HG02870 (cell line): ENCODE results near the gene REEP2.
"Not testable (repeated sequence)": the region's sequence is repeated elsewhere in the genome, so short reads cannot be mapped to it uniquely, and the experiment has no call there.

Experiments used
- ATAC-seq: cut with Tn5 transposase; IDR thresholded peaks from one replicate; pipeline ENCODE4 v1.9.1; 2021; ENCODE audit warnings: mild to moderate bottlenecking, moderate library complexity; ENCODE audit not compliant: unreplicated experiment

REEP2 gene

GRCh38 chr5:138466125-138466899 is 27.5 kb downstream of the REEP2 start:
- ATAC-seq, result no peak

DNA sequence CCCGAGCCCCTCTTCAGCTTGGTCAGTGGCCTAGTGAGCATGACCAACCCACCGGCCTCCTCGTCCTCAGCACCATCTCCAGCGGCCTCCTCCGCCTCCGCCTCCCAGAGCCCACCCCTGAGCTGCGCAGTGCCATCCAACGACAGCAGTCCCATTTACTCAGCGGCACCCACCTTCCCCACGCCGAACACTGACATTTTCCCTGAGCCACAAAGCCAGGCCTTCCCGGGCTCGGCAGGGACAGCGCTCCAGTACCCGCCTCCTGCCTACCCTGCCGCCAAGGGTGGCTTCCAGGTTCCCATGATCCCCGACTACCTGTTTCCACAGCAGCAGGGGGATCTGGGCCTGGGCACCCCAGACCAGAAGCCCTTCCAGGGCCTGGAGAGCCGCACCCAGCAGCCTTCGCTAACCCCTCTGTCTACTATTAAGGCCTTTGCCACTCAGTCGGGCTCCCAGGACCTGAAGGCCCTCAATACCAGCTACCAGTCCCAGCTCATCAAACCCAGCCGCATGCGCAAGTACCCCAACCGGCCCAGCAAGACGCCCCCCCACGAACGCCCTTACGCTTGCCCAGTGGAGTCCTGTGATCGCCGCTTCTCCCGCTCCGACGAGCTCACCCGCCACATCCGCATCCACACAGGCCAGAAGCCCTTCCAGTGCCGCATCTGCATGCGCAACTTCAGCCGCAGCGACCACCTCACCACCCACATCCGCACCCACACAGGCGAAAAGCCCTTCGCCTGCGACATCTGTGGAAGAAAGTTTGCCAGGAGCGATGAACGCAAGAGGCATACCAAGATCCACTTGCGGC is 28.2 kb downstream of the REEP2 start:
- no peak for ATAC-seq

DNA sequence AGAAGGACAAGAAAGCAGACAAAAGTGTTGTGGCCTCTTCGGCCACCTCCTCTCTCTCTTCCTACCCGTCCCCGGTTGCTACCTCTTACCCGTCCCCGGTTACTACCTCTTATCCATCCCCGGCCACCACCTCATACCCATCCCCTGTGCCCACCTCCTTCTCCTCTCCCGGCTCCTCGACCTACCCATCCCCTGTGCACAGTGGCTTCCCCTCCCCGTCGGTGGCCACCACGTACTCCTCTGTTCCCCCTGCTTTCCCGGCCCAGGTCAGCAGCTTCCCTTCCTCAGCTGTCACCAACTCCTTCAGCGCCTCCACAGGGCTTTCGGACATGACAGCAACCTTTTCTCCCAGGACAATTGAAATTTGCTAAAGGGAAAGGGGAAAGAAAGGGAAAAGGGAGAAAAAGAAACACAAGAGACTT is 28.9 kb downstream of the REEP2 start:
- ATAC-seq, result no peak

- ATAC-seq, result no peak
Measured at GRCh38 chr5:138468133-138468965, 29.5 kb downstream of the REEP2 start.

DNA sequence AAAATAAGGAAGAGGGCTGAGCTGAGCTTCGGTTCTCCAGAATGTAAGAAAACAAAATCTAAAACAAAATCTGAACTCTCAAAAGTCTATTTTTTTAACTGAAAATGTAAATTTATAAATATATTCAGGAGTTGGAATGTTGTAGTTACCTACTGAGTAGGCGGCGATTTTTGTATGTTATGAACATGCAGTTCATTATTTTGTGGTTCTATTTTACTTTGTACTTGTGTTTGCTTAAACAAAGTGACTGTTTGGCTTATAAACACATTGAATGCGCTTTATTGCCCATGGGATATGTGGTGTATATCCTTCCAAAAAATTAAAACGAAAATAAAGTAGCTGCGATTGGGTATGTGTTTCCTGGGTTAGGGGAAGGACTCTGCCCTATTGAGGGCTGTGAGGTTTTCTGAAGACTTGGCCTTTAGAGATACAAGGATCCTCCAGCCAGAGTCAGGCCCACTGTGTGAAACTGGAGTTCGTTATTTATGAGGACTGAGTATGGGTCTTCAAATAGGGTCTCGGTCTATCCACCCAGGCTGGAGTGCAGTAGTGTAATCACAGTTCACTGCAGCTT is 30.2 kb downstream of the REEP2 start:
- ATAC-seq, result no peak

- no peak for ATAC-seq
Measured at GRCh38 chr5:138469540-138470321, 30.9 kb downstream of the REEP2 start.

- no peak for ATAC-seq
Measured at GRCh38 chr5:138470322-138471051, 31.6 kb downstream of the REEP2 start.

DNA sequence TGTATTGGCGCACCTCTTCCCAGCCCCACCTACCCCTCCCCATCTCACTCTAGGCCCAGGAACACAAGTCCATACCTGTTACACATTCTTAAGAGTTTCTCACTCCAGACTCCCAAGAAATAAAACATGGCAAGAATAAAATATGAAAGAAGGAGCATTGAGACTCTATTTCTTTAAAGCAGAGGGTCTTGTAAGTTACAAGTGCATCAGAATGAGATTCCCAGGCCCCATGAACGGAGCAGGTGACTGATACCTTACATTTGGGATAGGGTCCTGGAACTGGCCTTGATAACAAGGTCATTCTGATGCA is 32.1 kb downstream of the REEP2 start:
- ATAC-seq, result no peak

DNA sequence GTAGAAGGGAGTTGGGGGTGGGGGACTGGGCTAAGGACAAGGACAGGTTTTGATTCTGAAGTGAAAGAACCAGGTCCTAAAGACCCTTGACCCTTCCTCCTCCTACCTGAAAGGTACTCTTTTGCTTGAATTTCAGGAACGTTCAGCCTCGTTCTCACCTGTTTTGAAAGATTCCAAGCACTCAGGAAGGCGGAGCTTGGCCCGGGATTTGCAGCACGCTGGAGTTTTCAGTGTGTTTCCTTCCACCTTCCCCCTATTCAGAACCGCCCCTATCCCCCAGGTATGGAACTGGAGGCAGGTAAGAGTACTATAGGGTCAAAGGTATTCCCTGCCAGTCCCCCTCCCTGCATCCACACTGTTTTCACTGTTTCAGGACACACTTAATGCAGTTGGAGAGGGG is 33.5 kb downstream of the REEP2 start:
- no peak for ATAC-seq

- not testable (repeated sequence) for ATAC-seq
Measured at GRCh38 chr5:138473151-138473550, 34.3 kb downstream of the REEP2 start.

- no peak for ATAC-seq
Measured at GRCh38 chr5:138476918-138477317, 38.1 kb downstream of the REEP2 start.

DNA sequence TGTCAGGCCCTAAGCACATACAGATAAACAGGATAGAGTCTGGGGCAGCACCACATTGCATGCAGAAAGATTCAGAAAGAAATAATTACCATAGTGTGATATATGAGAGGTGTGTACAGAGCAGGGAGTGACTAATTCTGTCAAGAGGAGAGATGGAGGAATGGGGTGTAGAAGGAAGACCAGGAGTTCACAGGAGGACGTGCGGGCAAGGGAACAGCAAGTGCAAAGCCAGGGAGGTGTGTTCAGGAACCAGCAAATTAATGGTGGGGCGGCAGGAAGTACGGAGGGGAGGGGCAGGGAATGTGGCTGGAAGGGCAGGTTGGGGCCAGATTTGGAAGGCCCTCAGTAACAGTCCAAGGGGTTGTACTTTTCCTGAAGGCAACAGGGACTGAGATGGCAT is 43.8 kb downstream of the REEP2 start:
- ATAC-seq, result no peak

GRCh38 chr5:138488481-138488945 is 49.7 kb downstream of the REEP2 start:
- no peak for ATAC-seq

- no peak for ATAC-seq
Measured at GRCh38 chr5:138489683-138490061, 50.8 kb downstream of the REEP2 start.

GRCh38 chr5:138490648-138491283 is 51.9 kb downstream of the REEP2 start:
- ATAC-seq, result no peak

DNA sequence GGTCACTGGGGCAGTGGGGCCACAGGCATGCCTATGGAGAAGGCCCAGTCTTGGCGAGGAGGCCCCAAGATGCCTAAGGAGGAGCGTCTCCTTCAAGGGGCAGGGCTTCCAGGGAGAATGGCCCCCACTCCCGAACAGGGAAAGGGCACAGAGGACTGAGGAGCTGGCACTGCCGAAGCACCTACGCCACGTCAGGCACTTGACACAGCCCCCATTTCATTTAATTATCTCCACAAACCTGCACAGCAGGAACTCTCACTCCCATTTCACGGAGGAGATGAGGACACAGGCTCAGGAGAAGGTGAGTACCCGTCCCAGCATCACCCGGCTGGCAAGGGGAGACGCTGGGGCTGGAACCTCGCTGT is 52.4 kb downstream of the REEP2 start:
- no peak for ATAC-seq

DNA sequence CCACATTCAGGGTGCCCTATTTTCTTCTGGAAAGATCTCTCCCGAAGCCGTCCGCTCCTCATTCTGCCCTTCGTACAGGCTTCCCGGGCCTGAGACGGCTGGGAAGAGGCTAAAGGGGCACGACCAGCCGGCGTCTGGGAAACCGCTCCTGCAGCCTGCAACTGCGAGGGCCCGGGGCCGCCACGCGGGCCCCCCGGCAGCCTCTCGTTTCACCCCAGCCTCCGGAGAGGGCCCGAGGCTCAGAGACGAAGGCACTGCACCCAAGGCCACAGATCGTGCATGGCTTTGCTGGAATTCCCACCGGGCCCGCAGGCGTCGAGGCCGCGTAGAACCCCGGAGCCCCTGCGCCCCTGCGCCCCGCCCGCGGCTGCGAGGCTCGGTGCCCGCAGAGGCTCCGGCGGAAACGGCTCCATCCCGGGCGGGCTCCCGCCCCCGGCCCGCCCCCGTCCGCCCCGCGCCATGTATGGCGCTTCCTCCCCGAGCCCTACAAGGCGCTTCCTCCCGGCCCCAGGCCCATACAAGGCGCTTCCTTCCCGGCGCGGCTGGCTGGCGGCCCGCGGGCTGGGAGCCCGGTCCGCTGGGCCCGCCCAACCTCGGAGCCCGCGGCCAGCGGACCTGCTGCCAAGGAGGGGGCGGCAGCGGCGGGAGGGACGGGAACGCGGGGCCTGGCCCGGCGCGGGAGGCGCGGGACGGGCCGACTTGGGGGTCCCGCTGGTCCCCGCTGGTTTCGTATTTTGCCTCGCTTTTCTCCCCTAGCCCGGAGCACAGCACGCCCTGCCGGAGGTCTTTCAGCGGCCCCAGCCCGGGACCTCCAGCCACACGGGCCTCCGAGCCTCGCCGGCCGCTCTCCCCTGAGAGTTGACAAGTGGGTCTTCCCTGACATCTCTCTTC is 53.1 kb downstream of the REEP2 start:
- ATAC-seq, result peak; percentile 98

DNA sequence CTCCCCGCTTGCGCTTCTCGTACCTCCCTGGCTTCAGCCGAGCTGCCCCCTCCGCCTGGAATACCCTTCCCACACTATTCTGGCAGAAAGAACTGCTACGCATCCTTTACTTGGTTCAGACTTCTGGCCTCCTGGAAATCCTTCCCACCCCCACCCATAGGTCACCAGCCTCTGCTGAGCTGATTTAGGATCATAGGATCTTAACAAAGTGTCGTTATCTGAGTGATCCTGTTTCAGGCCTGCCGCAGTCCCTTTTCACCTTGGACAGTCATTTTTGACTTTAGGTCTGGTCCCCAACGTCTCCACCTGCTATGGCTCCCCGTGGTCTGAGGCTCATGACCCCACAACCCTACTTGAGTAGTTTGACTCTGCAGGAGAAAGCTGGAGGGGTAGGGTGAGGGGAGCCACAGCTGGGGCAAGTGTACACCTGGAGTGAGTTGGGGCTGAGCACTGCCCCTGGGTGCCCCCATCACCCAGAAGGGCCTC is 53.7 kb downstream of the REEP2 start:
- no peak for ATAC-seq
